ENCODE data around the gene ICE1. TPM values are rescaled to one million over a fixed set of nuclear protein-coding genes. Genes with fewer than 3 reads are reported as not detected.

The ICE1 gene
- total and polyA plus RNA-seq, 7 experiments from 2014 or later = 17.2 to 47.6 (median 32.4) TPM

DNA sequence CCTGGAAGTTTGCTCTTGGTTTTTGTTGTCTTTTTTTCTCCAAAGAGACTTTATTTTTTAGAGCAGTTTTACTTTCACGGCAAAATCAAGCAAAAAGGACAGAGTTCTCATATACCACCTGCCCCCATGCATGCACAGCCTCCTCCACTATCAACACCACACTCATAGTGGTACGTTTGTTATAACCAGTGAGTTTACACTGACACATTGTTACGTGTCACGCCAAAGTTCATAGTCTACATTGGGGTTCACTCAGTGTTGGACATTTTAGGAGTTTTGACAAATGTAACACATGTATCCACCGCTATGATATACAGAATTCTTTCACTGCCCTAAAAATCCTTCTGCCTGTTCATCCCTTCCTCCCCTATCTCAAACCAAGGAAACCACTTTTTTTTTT, 7.5 kb upstream of the ICE1 start:
- POLR2A ChIA-PET = no interaction called here
- H3K9me3 Mint-ChIP-seq = peaks cover 0 to 21% (median 9%) of the 10 kb centered on the region in 11 donors

DNA sequence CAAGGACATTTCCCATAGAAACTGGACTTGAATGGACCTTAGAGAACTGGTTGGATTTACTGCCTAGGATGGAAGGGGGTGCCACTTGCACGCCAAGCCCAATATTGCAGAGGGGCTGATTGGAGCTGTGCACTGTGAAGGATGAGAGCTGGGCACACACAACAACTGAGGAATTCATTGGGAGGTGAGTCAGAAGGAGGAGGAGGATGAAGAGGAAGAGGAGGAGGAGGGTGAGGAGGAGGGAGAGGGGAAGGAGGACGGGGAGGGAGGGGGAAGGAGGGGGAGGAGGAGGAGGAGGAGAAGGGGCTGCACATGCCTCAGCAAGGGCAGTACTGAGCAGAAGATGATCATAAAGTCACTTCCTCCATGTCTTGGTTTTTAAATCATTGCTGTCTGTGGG, 5.7 kb upstream of the ICE1 start:
- Mint-ChIP-seq H3K27me3 (peaks cover 0 to 4% (median 0%) of the 10 kb centered on the region in 5 donors), H3K4me1 (peaks cover 9 to 22% (median 15%) of the 10 kb centered on the region in 7 donors), H3K4me3 (no peak overlapping the region), H3K9me3 (peaks cover 0 to 6% (median 1%) of the 10 kb centered on the region in 11 donors), H3K27ac (no peak overlapping the region), H3K36me3 (peaks cover 0 to 31% (median 12%) of the 10 kb centered on the region in 5 donors)
- intact Hi-C loops (cut with micrococcal nuclease) = no loop called here
- Histone ChIP-seq H3K36me3 (ENCODE audit: control insufficient read depth in 2 of 3, insufficient read depth in 3 of 3, low read length in 3 of 3) (no peaks in the 10 kb centered on the region), H3K4me3 (ENCODE audit: low read length) (no peak overlapping the region), H3K4me1 (ENCODE audit: control insufficient read depth in 2 of 2, insufficient read depth in 2 of 2, low read length in 2 of 2) (peaks cover 7% of the 10 kb centered on the region in 2 donors), H3K9me3 (ENCODE audit: control insufficient read depth in 2 of 3, low read length in 3 of 3) (no peaks in the 10 kb centered on the region), H3K27ac (ENCODE audit: low read depth, low read length) (no peak overlapping the region), H3K27me3 (ENCODE audit: control insufficient read depth in 2 of 2, insufficient read depth in 2 of 2, low read length in 2 of 2) (no peaks in the 10 kb centered on the region)
- CTCF ChIA-PET = interaction anchor here (0.6 kb wide), 1 partner anchor 34 kb away, joined by 3 read pairs; no protein-coding TSS in a partner anchor
- POLR2A ChIA-PET = interaction anchor here (0.5 kb wide), 1 partner anchor 1248 kb away, joined by 3 read pairs; no protein-coding TSS in a partner anchor
- DNase-seq (no peak), ATAC-seq (no peak)

More for the DNA sequence above, 7.5 kb upstream of the ICE1 start:
- Histone ChIP-seq H3K4me3 (ENCODE audit: low read length) (no peak overlapping the region), H3K27me3 (ENCODE audit: control insufficient read depth in 2 of 2, insufficient read depth in 2 of 2, low read length in 2 of 2) (no peaks in the 10 kb centered on the region), H3K9me3 (ENCODE audit: control insufficient read depth in 2 of 3, low read length in 3 of 3) (no peaks in the 10 kb centered on the region), H3K36me3 (ENCODE audit: control insufficient read depth in 2 of 3, insufficient read depth in 3 of 3, low read length in 3 of 3) (no peaks in the 10 kb centered on the region), H3K4me1 (ENCODE audit: control insufficient read depth in 2 of 2, insufficient read depth in 2 of 2, low read length in 2 of 2) (no peaks in the 10 kb centered on the region), H3K27ac (ENCODE audit: low read depth, low read length) (no peak overlapping the region)
- H3K36me3 Mint-ChIP-seq = peaks cover 0 to 41% (median 25%) of the 10 kb centered on the region in 5 donors
- H3K27ac Mint-ChIP-seq = no peak overlapping the region
- peaks cover 0 to 4% (median 0%) of the 10 kb centered on the region in 5 donors for H3K27me3 Mint-ChIP-seq
- ATAC-seq = no peak
- peaks cover 0 to 8% (median 3%) of the 10 kb centered on the region in 7 donors for H3K4me1 Mint-ChIP-seq
- H3K4me3 Mint-ChIP-seq = no peak overlapping the region
- CTCF ChIA-PET = no interaction called here
- DNase-seq = no peak
- intact Hi-C loops (cut with micrococcal nuclease) = no loop called here

DNA sequence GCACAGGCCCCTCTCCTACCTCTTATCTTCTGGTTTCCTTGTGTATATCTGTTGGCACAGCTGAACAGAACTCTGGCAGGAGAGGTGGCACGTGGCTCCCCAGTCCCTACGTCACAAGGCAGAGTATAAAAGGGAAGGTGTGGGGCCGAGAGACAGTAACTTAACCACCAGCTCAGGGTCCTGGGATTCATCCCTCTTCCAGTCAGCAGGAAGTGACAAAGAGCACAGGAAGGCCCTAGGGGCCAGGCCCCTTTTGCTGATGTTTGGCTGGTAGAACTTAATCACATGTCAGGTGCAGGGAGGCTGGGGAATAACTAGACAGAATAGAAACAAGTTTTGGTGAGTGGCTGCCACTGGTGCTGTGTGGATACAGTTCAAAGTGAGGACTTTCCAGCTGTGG, 4.5 kb upstream of the ICE1 start:
- ChIA-PET POLR2A (no interaction called here), CTCF (no interaction called here)
- Mint-ChIP-seq H3K27me3 (peaks cover 0 to 2% (median 0%) of the 10 kb centered on the region in 5 donors), H3K36me3 (peaks cover 0 to 24% (median 9%) of the 10 kb centered on the region in 5 donors), H3K4me1 (peaks cover 9 to 23% (median 16%) of the 10 kb centered on the region in 7 donors), H3K27ac (peak overlapping the region in 1 of 9 donors; percentile 46), H3K9me3 (peaks cover 0 to 5% (median 0%) of the 10 kb centered on the region in 11 donors), H3K4me3 (no peak overlapping the region)
- Histone ChIP-seq H3K27ac (ENCODE audit: low read depth, low read length) (no peak overlapping the region), H3K36me3 (ENCODE audit: control insufficient read depth in 2 of 3, insufficient read depth in 3 of 3, low read length in 3 of 3) (no peaks in the 10 kb centered on the region), H3K4me1 (ENCODE audit: control insufficient read depth in 2 of 2, insufficient read depth in 2 of 2, low read length in 2 of 2) (peaks cover 7% of the 10 kb centered on the region in 2 donors), H3K9me3 (ENCODE audit: control insufficient read depth in 2 of 3, low read length in 3 of 3) (no peaks in the 10 kb centered on the region), H3K4me3 (ENCODE audit: low read length) (no peak overlapping the region), H3K27me3 (ENCODE audit: control insufficient read depth in 2 of 2, insufficient read depth in 2 of 2, low read length in 2 of 2) (no peaks in the 10 kb centered on the region)
- DNase-seq (no peak), ATAC-seq (no peak)
- intact Hi-C loops (cut with micrococcal nuclease) = no loop called here

DNA sequence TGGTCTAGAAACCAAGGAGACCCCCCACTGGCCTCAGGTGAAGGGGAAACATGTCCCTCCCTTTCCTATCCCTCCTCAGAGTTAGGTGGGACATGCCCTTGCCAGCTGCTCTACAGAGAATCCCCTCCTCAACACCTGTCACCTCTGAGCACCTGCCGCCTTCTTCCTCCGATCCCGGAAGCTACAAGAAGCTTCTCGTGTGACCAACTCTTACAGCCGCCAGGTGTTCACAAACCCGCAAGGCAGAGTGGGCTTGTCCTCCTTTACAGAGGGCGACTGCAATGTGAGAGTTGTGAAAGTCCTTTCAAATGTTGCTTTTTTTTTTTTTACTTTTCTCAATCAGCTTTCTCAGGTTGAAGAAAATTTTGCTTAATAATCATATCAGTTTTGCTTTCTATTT, 3.7 kb upstream of the ICE1 start:
- H3K4me1 ChIP-seq (ENCODE audit: control insufficient read depth in 2 of 2, insufficient read depth in 2 of 2, low read length in 2 of 2) = peaks cover 14 to 15% of the 10 kb centered on the region in 2 donors
- Mint-ChIP-seq H3K36me3 (peaks cover 0 to 18% (median 6%) of the 10 kb centered on the region in 5 donors), H3K9me3 (peaks cover 0 to 3% (median 0%) of the 10 kb centered on the region in 11 donors), H3K4me3 (no peak overlapping the region), H3K4me1 (peaks cover 6 to 23% (median 16%) of the 10 kb centered on the region in 7 donors), H3K27me3 (no peaks in the 10 kb centered on the region), H3K27ac (no peak overlapping the region)
- ChIA-PET POLR2A (interaction anchor here (0.5 to 0.7 kb wide), 2 partner anchors 36 to 94 kb away, joined by 3 read pairs; no protein-coding TSS in a partner anchor), CTCF (interaction anchor here (1.0 to 1.6 kb wide), 3 partner anchors 271 to 551 kb away, joined by 3 to 4 read pairs (median 3); no protein-coding TSS in a partner anchor)
- no peak overlapping the region for H3K4me3 ChIP-seq (ENCODE audit: low read length)
- no peaks in the 10 kb centered on the region for H3K27me3 ChIP-seq (ENCODE audit: control insufficient read depth in 2 of 2, insufficient read depth in 2 of 2, low read length in 2 of 2)
- no peak for DNase-seq
- intact Hi-C loops (cut with micrococcal nuclease) = loop anchor here in 1 of 2 donors (1.0 kb wide), 1 partner anchor 277 kb away; no protein-coding TSS in a partner anchor
- H3K36me3 ChIP-seq (ENCODE audit: control insufficient read depth in 2 of 3, insufficient read depth in 3 of 3, low read length in 3 of 3) = no peaks in the 10 kb centered on the region
- ATAC-seq = no peak
- H3K27ac ChIP-seq (ENCODE audit: low read depth, low read length) = no peak overlapping the region
- no peaks in the 10 kb centered on the region for H3K9me3 ChIP-seq (ENCODE audit: control insufficient read depth in 2 of 3, low read length in 3 of 3)

DNA sequence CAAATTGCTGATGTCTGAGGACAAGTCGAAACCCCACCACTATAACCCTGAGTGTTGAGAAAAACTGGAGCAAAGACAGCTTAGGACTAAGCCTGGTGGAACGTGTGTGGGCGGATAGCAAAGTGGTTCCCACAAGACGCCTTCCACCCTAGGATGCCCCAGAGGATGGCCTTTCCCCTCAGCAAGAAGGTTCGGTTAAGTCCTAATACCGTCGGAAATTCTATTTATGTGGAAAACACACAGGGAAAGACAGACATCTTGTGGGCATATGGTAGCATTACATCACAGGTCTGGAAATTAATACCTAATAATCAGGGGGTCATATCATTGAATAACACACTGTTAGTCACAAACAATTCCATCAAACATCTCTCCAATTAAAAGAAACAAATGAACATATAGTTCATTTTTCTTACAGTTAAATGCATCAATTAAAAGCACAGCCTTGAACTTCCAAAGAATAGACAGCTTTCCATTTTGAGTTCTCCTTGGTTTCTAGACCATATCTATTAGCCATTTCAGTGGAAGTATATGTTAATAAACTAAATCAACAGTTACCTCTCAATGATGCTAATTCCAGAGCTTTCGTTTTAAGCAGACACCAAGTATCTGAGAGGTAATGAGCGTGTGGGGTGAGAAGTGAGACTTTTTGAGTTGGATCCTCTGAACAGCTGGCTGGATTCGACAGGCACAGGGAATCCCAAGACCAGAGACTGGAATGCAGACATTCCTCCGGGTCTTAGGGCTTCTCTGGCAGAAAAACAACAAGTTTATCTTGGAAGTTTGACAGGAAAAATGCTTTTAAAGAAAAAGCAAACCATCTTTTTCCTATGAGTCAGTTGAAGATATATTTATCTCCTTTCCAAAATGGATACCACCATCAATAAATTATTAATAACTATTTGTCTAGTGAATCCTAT, 2.9 kb upstream of the ICE1 start:
- Histone ChIP-seq H3K27me3 (ENCODE audit: control insufficient read depth in 2 of 2, insufficient read depth in 2 of 2, low read length in 2 of 2) (no peaks in the 10 kb centered on the region), H3K4me3 (ENCODE audit: low read length) (no peak overlapping the region), H3K36me3 (ENCODE audit: control insufficient read depth in 2 of 3, insufficient read depth in 3 of 3, low read length in 3 of 3) (no peaks in the 10 kb centered on the region), H3K4me1 (ENCODE audit: control insufficient read depth in 2 of 2, insufficient read depth in 2 of 2, low read length in 2 of 2) (peaks cover 22 to 23% of the 10 kb centered on the region in 2 donors), H3K9me3 (ENCODE audit: control insufficient read depth in 2 of 3, low read length in 3 of 3) (no peaks in the 10 kb centered on the region), H3K27ac (ENCODE audit: low read depth, low read length) (no peak overlapping the region)
- ChIA-PET POLR2A (interaction anchor here (0.5 to 0.7 kb wide), 2 partner anchors 35 to 93 kb away, joined by 3 read pairs; no protein-coding TSS in a partner anchor), CTCF (interaction anchor here (1.0 to 1.6 kb wide), 3 partner anchors 272 to 552 kb away, joined by 3 to 4 read pairs (median 3); no protein-coding TSS in a partner anchor)
- intact Hi-C loops (cut with micrococcal nuclease) = loop anchor here in 1 of 2 donors (1.0 kb wide), 1 partner anchor 278 kb away; no protein-coding TSS in a partner anchor
- H3K4me3 Mint-ChIP-seq = peak overlapping the region in 2 of 10 donors; percentile 11 to 33
- peaks cover 0 to 2% (median 0%) of the 10 kb centered on the region in 11 donors for H3K9me3 Mint-ChIP-seq
- peaks cover 6 to 23% (median 16%) of the 10 kb centered on the region in 7 donors for H3K4me1 Mint-ChIP-seq
- ATAC-seq = no peak
- peaks cover 0 to 15% (median 6%) of the 10 kb centered on the region in 5 donors for H3K36me3 Mint-ChIP-seq
- DNase-seq = peak in 1 of 9 donors; percentile 4
- H3K27ac Mint-ChIP-seq = peak overlapping the region in 3 of 9 donors; percentile 20 to 58 (median 51)
- H3K27me3 Mint-ChIP-seq = no peaks in the 10 kb centered on the region

DNA sequence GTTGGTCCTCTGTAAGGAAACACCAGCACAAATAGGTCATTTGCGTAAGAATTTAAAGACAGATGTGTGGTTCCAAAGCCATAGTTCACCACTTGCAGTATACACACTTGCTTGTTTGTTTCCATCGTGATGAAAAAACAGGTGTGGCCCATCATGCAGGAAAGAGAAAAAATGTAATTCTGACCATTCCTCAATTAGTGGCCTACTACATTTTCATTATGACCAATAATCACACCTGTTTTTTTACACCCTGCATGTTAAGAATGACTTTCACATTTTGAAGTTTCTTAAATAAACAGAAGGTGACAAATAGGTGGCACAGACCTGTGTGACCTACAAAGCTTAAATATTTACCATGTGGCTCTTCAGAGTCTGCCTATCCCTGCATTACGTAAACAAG, 2.2 kb upstream of the ICE1 start:
- ChIA-PET CTCF (interaction anchor here (1.6 kb wide), 1 partner anchor 278 kb away, joined by 4 read pairs; no protein-coding TSS in a partner anchor), POLR2A (no interaction called here)
- Mint-ChIP-seq H3K36me3 (peaks cover 0 to 15% (median 6%) of the 10 kb centered on the region in 5 donors), H3K27me3 (no peaks in the 10 kb centered on the region), H3K27ac (peak overlapping the region in 4 of 9 donors; percentile 13 to 97 (median 96)), H3K9me3 (no peaks in the 10 kb centered on the region), H3K4me3 (peak overlapping the region in 3 of 10 donors; percentile 91 to 95 (median 92)), H3K4me1 (peaks cover 6 to 23% (median 16%) of the 10 kb centered on the region in 7 donors)
- Histone ChIP-seq H3K27ac (ENCODE audit: low read depth, low read length) (no peak overlapping the region), H3K4me1 (ENCODE audit: control insufficient read depth in 2 of 2, insufficient read depth in 2 of 2, low read length in 2 of 2) (peaks cover 29 to 30% of the 10 kb centered on the region in 2 donors), H3K9me3 (ENCODE audit: control insufficient read depth in 2 of 3, low read length in 3 of 3) (no peaks in the 10 kb centered on the region), H3K4me3 (ENCODE audit: low read length) (no peak overlapping the region), H3K36me3 (ENCODE audit: control insufficient read depth in 2 of 3, insufficient read depth in 3 of 3, low read length in 3 of 3) (no peaks in the 10 kb centered on the region), H3K27me3 (ENCODE audit: control insufficient read depth in 2 of 2, insufficient read depth in 2 of 2, low read length in 2 of 2) (no peaks in the 10 kb centered on the region)
- DNase-seq (no peak), ATAC-seq (no peak)
- intact Hi-C loops (cut with micrococcal nuclease) = no loop called here
